IPS-18c (cell line): Measurements from ENCODE around the gene HDAC4.

Source experiments
- H3K4me3 ChIP-seq: 2 replicates; pipeline ENCODE4 v1.7.0; 2013; ENCODE audit warnings: low read depth, mild to moderate bottlenecking, low read length, moderate library complexity; ENCODE audit not compliant: insufficient read depth
- H3K9me3 ChIP-seq: one replicate; pipeline ENCODE4 v1.6.1; 2013; ENCODE audit warnings: mild to moderate bottlenecking, low read length, moderate library complexity; ENCODE audit not compliant: control insufficient read depth, insufficient read depth

The HDAC4 gene

DNA sequence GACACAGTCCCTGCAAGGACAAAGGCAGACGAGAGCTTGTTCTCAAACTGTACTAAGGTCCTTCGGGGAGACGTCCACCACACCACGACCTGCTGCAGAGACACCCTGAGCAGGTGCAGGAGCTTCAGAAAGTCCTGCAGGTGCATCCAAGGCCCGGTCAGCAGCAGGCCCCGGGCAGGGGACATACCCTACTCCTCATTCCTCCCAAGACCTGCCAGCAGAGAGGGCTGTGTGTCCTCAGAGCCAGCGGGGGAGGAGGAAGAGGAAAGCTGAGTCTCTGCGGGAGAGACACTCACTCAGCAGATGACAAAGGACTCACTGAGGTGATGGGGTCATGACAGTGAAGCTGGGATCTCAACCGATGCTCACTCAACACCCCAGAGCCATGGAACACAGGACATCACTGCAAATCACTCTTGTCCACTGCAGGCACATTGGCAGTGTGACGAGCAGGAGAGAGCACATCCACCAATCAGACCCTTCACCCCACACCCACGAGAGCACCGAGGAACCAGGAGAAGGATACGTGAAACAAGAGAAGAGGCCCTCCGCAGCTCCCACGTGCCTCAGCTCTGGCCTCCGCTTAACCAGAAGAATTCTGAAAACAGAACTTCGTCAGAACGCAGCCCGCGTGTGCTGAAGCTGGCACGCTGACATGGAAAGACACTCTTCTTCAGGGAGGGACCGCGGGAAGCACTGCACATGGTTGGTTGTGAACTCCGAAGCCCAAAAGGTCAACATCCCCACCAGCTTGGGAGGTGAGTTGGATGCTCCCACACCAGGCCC, 9.3 kb downstream of the HDAC4 start:
- no peak overlapping the region for H3K4me3 ChIP-seq
- H3K9me3 ChIP-seq = no peaks in the 10 kb centered on the region

DNA sequence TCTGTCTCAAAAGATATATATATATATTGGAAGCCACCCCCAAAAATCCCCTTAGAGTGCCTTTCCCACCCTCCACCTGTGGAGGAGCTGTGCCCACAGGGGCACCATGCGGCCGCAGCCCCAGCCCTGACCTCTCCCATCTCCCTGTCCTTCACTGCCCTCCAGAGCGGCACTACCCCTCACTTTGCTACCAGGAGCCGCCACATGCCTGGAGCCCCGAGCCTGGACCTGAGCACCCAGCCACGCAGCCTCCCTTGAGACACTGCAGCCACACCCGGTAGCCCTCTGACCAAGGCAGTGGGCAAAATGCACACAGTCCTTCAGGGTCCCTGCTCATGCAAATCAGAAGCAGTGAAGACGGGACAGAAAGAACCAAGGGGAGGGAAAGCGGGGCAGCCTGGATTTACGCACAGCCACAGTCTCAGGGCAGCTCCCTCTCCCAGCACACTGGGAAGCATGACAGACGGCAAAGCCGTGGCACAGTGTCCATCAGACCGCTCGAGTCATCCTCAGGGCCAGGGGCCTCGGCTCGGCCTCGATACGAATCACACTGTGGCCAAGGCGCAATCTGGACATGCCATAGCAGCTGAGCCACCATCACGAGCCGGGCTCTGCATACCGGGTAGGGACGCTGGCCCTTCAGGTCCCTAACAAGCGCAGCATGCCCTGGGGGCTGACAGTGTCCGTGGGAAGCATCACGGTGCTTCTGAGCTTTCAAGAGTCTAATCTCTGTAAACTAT, 10.1 kb downstream of the HDAC4 start:
- no peaks in the 10 kb centered on the region for H3K9me3 ChIP-seq
- H3K4me3 ChIP-seq = no peak overlapping the region

DNA sequence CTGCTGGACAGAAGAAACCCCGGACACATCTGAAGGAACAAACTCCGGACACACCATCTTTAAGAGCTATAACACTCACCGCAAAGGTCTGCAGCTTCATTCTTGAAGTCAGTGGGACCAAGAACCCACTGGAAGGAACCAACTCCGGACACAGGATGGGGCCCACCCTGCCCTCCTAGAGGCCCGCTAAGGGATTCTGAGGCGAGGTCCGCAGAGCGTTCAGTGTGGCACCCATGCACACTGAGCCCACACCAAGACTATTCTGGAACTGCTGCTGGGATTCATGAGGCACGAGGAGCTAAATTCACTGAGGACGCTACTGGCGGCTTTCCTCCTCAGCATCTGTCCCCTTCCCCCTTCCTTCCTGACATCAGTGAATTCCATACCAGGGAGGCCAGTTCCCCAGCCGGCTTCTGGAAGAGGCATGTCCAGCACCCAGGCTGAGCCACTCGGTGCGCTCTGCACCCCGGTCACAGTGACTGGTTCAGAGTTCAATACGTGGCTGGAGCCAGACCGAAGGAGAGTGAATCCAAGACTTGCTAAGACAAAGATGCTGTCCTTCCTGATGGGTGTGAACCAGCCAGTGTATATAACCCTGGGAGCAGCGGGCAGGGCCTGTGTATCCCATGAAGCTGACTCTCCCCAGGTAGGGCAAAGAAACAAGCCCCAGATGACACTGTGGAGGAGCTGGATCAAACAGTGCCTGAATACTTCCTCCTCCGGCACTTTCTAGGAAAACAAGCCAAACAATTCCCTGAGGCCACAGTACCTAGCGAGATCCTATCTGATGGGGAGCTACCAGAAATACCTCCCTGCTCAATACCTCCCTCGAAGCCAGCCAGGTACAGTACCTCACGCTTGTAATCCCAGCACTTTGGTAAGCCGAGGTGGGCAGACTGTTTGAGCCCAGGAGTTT, 11.1 kb downstream of the HDAC4 start:
- no peak overlapping the region for H3K4me3 ChIP-seq
- H3K9me3 ChIP-seq = no peaks in the 10 kb centered on the region

DNA sequence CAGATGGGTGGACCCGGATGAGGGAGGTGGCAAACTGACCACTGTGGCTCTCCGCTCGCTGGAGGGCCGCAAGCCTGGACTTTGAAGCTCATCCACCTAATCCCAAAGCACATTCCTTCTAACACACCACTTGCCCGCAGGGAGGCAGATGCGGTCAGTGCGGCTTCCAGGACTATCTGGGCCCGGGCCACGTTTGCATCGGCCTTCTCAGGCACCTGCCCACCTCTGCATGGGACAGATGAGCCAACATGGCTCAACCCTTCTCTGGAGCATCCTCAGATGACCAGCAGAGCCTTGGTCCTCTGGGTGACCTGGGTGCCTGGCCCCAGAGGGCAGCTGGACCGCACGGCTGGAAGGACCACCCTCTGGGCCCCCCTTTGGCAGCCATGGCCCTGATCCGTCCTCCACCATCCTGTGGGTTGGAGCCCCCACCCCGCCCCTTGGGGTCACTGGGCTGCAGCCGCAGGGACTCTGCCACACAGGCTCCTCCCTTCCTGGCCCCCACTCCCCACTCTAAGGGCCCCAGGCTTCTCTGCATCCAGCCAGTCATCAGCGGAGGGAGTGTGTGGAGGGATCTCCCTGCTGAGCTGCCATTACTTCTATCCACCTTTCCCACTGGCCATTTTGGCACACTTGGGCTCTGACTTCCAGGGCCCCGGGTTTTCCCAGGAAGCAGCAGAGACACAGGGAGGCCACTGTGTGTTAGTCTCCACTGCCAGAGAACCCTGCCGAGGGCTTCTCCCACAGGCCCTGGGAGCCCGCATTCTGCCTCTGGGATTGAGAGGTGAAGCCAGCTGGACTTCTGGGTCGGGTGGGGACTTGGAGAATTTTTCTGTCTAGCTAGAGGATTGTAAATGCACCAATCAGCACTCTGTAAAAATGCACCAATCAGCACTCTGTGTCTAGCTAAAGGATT, 12.3 kb downstream of the HDAC4 start:
- Histone ChIP-seq H3K9me3 (no peaks in the 10 kb centered on the region), H3K4me3 (no peak overlapping the region)

DNA sequence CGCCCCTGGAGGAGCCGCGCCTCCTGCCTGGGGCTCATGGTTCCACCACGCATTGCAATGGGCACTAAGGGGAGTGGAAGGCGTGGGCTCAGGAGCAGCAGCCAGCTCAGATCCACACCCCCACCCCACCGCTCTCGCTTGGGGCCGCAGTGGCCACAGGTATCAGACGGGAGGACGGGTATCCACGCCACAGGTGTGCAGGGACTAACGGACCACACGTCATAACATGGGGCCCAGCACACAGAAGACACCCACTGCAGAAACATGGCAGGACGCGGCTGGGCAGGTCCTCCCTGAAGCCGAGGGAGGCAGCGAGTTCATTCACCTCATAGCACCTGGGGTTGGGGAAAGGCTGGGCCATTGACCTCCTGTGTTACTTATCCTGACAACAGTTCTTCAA, 13.0 kb downstream of the HDAC4 start:
- Histone ChIP-seq H3K4me3 (no peak overlapping the region), H3K9me3 (no peaks in the 10 kb centered on the region)

DNA sequence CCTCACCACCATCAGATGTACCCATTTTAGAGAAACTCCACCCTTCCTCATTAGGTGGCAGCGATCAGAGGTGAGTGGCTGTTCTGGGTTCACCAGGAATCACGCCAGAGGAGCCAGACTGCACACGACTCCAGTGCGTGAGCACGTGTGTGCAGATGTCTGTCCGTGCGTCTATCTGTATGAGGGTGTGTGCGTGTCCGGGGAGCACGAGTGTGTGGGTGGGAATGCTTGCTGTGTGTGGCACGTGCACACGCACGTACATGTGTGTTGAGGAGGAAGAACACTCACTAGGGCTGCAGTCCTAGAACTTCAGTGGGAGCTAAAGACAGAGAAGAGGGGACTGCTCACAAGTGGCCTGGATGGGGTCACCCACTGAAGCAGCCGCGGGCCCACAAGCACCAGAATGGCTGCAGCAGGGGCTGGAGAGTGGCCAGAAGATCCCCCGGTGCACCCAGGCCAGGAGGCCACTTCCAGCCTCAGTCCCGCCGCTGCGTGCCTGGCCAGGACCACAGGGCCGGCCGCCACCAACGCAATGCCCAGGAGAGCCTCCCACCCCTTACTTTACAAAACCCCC, 13.9 kb downstream of the HDAC4 start:
- no peak overlapping the region for H3K4me3 ChIP-seq
- H3K9me3 ChIP-seq = no peaks in the 10 kb centered on the region

DNA sequence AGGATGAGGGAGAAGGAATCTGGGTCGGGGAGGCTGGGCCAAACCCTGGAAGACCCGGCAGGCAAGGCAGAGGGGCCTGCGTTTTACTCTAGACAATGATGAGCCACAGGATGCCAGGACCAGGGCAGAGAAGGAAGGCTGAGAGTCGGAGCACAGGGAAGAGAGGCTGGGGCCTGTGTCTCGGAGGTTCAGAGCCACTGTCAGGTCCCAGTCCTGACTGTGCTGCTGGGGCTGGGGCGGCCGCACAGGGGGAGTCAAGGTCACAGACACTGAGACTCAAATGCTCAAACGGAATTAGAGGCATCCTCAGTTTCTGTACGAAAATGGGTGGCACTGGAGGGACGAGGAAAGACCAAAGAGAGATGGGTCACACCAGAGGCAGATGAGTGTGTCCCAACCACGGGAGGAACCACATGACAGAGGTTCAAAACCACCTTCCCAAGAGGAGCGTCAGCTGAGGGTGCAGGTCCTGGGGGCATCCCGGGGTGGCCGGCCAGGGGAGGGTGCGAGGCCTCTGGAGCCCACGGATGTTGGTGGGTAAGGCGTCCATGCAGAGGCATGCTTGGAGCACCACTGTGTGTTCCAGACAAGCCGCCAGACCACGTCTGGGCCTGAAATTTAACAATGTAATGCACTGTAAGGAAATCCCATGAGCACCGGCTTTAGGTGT, 14.7 kb downstream of the HDAC4 start:
- H3K9me3 ChIP-seq = no peaks in the 10 kb centered on the region
- H3K4me3 ChIP-seq = no peak overlapping the region

DNA sequence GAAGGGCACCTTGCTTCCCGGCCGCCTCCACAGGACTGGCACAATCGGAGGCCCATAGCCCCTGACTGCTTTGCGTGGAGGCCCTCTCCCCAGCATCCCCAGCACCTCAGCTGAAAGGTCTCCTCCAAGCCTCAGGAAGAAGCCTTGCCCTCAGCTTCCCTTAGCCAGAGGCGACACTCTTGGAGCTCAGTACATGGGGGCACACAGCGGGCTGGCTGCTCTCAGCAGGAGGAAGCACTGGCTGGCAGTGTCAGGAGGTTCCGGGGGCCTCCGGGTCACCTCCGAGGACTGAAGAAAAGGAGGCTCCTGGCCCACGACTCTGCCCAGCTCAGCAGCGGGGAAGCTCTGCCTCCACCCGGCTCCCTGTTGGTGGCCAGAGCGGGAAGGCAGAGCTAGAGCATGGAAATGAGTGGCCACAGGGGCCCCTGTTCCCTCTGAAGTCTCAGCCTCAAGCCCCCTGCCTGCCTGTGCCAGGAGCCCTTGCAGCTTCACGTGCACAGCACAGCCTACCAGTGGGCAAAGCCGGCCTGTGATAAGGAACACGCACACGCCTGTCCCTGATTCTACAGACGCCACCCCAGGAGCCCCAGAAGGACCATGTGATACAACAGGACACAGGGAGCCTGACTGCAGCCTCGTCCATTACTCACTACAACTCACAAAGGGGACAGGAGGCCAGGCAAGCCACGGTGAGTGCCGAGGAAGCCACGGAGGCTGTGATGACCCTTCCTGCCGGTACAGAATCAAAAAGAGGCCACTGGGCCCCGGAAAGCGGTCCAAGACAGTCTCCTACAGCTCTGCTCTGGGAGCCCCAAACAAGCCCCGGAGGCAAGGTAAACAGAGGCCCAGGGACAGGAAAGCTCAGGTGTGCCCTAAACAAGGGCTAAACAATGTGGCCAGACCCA, 15.5 kb downstream of the HDAC4 start:
- no peak overlapping the region for H3K4me3 ChIP-seq
- H3K9me3 ChIP-seq = no peaks in the 10 kb centered on the region

DNA sequence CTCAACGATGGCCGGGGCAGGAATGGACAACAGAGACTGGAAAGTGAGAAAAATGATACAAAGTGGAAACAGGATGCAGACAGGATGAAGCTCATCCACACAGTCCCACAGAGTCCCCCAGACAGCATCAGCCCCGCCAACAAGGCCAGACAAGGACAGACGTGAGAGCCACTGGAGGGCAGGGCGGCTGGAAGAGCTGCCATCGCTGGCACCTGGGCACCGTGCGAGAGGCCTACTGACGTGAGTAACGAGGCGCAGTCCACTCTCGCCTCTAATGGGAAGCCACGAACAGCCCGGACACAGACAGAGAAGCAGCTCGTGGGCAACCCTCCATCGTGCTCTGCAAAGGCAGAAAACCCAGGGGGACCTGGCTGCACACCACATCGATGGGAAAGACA, 17.1 kb downstream of the HDAC4 start:
- H3K9me3 ChIP-seq = no peaks in the 10 kb centered on the region
- no peak overlapping the region for H3K4me3 ChIP-seq

DNA sequence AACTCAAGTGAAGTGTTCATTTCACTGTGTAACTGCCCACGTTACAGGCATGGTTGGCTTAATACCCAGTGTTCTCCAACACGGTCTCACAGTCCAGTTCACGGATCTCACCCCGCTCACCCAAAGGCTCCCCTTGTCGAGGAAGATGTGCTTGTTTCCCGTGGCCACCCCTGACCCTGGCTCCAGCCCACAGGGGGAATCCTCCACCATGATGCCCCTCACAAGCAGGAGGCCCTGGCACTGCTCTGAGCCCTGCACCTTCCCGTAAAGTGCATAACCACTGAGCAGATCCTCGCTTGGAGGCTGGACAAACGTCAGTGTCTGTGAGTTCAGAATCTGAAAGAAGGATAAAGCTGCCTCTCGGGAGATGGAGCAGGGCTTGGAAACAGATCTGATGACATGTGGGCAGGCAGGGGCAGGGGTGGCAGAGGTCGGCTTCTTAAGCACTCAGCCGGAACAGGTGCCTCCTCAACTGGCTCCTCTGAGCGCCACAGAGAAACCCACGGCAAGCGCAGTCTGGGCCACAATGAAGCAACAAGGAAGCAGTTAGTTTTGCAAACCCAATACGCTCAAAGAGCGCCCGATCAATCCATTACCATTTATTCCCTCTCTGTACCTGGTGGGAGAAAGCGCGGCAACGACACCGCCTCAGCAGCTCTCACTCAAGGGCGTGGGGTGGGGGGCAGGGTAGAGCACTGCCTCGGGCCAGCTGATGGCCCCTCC, 17.6 kb downstream of the HDAC4 start:
- no peak overlapping the region for H3K4me3 ChIP-seq
- H3K9me3 ChIP-seq = peaks cover 2% of the 10 kb centered on the region

DNA sequence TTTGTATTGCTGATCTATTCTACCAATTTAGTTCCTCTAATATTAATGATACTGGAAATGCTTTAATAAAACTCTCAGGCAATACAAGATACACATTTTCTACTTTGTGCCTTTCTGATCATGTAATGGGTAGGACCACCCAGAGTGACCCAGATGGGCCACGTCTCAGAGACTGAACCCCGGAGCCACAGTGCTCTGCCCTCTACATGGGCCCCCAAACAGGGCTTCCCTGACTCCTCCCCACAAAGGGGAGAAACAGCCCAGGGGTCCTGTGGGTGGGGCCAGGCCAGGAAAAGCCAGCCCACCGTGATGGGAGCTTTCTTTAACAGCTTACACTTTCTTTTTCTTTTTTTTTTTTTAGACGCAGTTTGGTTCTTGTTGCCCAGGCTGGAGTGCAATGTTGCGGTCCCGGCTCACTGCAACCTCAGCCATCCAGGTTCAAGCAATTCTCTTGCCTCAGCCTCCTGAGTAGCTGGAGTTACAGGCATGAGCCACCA, 18.4 kb downstream of the HDAC4 start:
- Histone ChIP-seq H3K4me3 (no peak overlapping the region), H3K9me3 (peaks cover 2% of the 10 kb centered on the region)

DNA sequence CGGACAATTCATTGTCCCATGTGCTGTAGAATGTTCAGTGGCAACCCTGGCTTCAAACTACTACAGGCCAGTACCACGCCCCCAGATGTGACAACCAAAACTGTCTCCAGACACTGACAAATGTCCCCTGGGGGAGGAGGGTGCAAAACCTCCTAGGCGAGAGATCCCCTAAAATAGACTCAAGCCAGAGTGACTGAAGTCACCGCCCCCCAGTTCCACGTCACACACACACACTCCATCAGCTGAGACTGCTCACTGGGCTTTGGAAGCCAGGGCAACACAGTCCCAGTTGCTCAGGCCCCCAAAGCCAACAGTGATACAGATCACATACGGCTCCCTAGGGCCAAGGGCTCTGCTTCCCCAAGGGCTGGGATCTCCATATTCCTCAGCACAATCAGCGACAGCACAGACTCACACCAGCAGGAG, 19.1 kb downstream of the HDAC4 start:
- Histone ChIP-seq H3K9me3 (peaks cover 2% of the 10 kb centered on the region), H3K4me3 (no peak overlapping the region)

DNA sequence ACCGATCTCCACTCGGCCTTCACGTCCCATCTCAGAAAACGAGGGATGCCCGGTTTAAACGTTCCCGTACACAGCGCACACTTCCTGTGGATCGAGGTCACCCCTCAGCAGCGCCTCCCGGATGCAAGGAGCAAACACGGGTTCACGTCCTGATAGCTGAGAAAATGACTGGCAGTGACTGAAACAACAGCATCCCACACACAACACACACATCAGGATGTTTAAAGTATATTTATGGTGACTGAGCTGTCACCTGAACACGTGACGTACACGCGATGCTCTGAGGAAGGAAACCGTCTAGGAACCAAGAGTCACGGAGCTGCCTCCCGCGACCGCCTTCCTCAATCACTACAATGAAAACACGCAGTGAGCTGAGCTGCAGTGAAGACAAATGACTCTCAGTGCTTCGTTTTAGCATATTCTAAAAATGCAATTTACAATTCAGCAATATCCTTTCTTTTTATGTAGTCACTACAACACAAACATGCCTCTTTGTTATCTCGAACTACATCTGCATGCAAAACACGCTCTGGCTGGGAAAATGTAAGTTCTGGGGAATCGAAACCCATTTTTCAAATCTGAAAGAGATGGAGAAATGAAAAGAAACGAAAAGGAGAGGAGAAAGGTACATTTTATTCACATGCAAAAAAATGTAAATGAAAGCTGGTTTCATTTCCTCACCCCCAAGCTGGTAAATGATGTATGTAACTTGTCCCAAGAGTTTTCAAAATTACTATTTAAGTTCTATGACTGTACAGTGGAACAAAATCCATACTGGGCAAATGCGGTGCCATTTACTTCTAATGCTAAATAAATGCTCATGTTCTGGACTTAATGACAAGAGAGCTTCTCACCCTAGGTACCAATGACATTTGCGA, 19.8 kb downstream of the HDAC4 start:
- peaks cover 2% of the 10 kb centered on the region for H3K9me3 ChIP-seq
- peak overlapping the region; percentile 21; the same call in 1 of the 2 replicates for H3K4me3 ChIP-seq
